IMR-90 (cell line): Measurements from ENCODE around the gene TWSG1. TPM values are rescaled to one million over a fixed set of nuclear protein-coding genes. Genes with fewer than 3 reads are reported as not detected.

Source experiments
- ATAC-seq: fragments of 200-7000 bp; cut with Tn5 transposase; 2 replicates; pipeline ENCODE4 v1.9.1; 2020; ENCODE audit warnings: low read depth, mild to moderate bottlenecking, moderate library complexity
- BruUV-seq: library from RNA; stranded (reverse); fragments of 400-500 nt; replicated peaks from 2 replicates; lab custom pipeline; 2021; lab: Mats Ljungman, UMichigan
- CTCF ChIA-PET: fragments of 300-600 bp; formaldehyde crosslinking; extraction: SDS; loops from one replicate; lab custom pipeline; 2021; ENCODE audit warnings: antibody characterized with exemption; lab: Yijun Ruan, JAX
- POLR2A ChIA-PET: fragments of 300-600 bp; sonication (Branson Sonifier 250); formaldehyde crosslinking; loops from one replicate; lab custom pipeline; 2022; ENCODE audit warnings: antibody characterized with exemption; ENCODE audit not compliant: unreplicated experiment; lab: Charles Lee
- DNase-seq: peaks from one replicate; pipeline ENCODE4 v3.0.0; 2013
- H2AFZ ChIP-seq: replicated peaks from 2 replicates; pipeline ENCODE3; 2013; ENCODE audit warnings: low read length, mild to moderate bottlenecking; ENCODE audit not compliant: poor library complexity
- H2AK5ac ChIP-seq: 2 replicates; pipeline ENCODE4 v1.6.1; 2013; ENCODE audit warnings: low read depth, low read length, inconsistent platforms
- H2AK9ac ChIP-seq: replicated peaks from 2 replicates; pipeline ENCODE3; 2013; ENCODE audit warnings: mild to moderate bottlenecking, low read depth, low read length, moderate library complexity; ENCODE audit not compliant: poor library complexity
- H2BK120ac ChIP-seq: 2 replicates; pipeline ENCODE4 v1.6.1; 2013; ENCODE audit warnings: low read depth, low read length, inconsistent platforms
- H2BK15ac ChIP-seq: 3 replicates; pipeline ENCODE4 v1.6.1; 2013; ENCODE audit warnings: low read depth, low read length, inconsistent platforms
- H2BK20ac ChIP-seq: 2 replicates; pipeline ENCODE4 v1.6.1; 2013; ENCODE audit warnings: low read depth, mild to moderate bottlenecking, inconsistent platforms, low read length, moderate library complexity
- H2BK5ac ChIP-seq: 2 replicates; pipeline ENCODE4 v1.6.1; 2013; ENCODE audit warnings: mild to moderate bottlenecking, low read depth, low read length, inconsistent platforms; ENCODE audit not compliant: poor library complexity, severe bottlenecking
- H3K14ac ChIP-seq: replicated peaks from 2 replicates; pipeline ENCODE4 v1.6.1; 2013; ENCODE audit warnings: low read depth, low read length, inconsistent platforms
- H3K18ac ChIP-seq: 2 replicates; pipeline ENCODE4 v1.6.1; 2013; ENCODE audit warnings: low read depth, low read length, control low read depth
- H3K23ac ChIP-seq: 2 replicates; pipeline ENCODE4 v1.6.1; 2013; ENCODE audit warnings: low read depth, low read length, inconsistent platforms
- H3K27ac ChIP-seq: 2 replicates; pipeline ENCODE4 v1.5.1; 2013; ENCODE audit warnings: mild to moderate bottlenecking, control low read depth, low read length; ENCODE audit not compliant: insufficient read depth
- H3K27me3 ChIP-seq: 2 replicates; pipeline ENCODE4 v1.6.1; 2013; ENCODE audit warnings: low read length; ENCODE audit not compliant: control insufficient read depth, insufficient read depth
- H3K36me3 ChIP-seq: 2 replicates; pipeline ENCODE4 v1.6.1; 2013; ENCODE audit warnings: low read length, mixed read lengths; ENCODE audit not compliant: control insufficient read depth, insufficient read depth
- H3K4ac ChIP-seq: 2 replicates; pipeline ENCODE4 v1.6.1; 2013; ENCODE audit warnings: low read depth, low read length, inconsistent platforms
- H3K4me1 ChIP-seq: 2 replicates; pipeline ENCODE4 v1.6.1; 2013; ENCODE audit warnings: low read length, mixed read lengths; ENCODE audit not compliant: control insufficient read depth, insufficient read depth
- H3K4me2 ChIP-seq: 2 replicates; pipeline ENCODE4 v1.6.1; 2013; ENCODE audit warnings: low read depth, mild to moderate bottlenecking, control low read depth, low read length, moderate library complexity
- H3K4me3 ChIP-seq: 2 replicates; pipeline ENCODE4 v1.5.1; 2013; ENCODE audit warnings: low read depth, mild to moderate bottlenecking, control low read depth, low read length, moderate library complexity; ENCODE audit not compliant: insufficient read depth
- H3K56ac ChIP-seq: 2 replicates; pipeline ENCODE4 v1.6.1; 2013; ENCODE audit warnings: low read length, inconsistent platforms; ENCODE audit not compliant: insufficient read depth; ENCODE audit errors: extremely low read depth
- H3K79me1 ChIP-seq, 2 experiments: 2 replicates each; pipeline ENCODE4 v1.6.1; 2013; ENCODE audit warnings: low read length in 2 of 2, inconsistent platforms in 1 of 2, low read depth in 1 of 2
- H3K9ac ChIP-seq: 2 replicates; pipeline ENCODE4 v1.6.1; 2013; ENCODE audit warnings: low read depth, low read length, control low read depth
- H3K9me1 ChIP-seq: 2 replicates; pipeline ENCODE4 v1.6.1; 2013; ENCODE audit warnings: low read length, inconsistent platforms; ENCODE audit not compliant: insufficient read depth
- H3K9me3 ChIP-seq: 2 replicates; pipeline ENCODE4 v1.6.1; 2013; ENCODE audit warnings: low read length; ENCODE audit not compliant: control insufficient read depth, insufficient read depth
- H4K20me1 ChIP-seq: 2 replicates; pipeline ENCODE4 v1.6.1; 2013; ENCODE audit warnings: low read length, inconsistent platforms; ENCODE audit not compliant: insufficient read depth
- H4K5ac ChIP-seq: 2 replicates; pipeline ENCODE4 v1.6.1; 2013; ENCODE audit warnings: mild to moderate bottlenecking, low read depth, low read length, control low read depth
- H4K8ac ChIP-seq, 2 experiments: 2 replicates each; pipeline ENCODE4 v1.6.1; 2013; ENCODE audit warnings: low read depth in 2 of 2, low read length in 2 of 2, control low read depth in 1 of 2, inconsistent platforms in 1 of 2
- H4K91ac ChIP-seq: 2 replicates; pipeline ENCODE4 v1.6.1; 2013; ENCODE audit warnings: low read depth, low read length, inconsistent platforms; ENCODE audit not compliant: insufficient read depth
- FOS ChIP-seq: fragments of 150-350 bp; IDR thresholded peaks from 2 replicates; pipeline ENCODE4 v1.6.1; 2016; ENCODE audit warnings: low read depth, low read length
- MAZ ChIP-seq: IDR thresholded peaks from 2 replicates; pipeline ENCODE4 v1.6.1; 2012; ENCODE audit warnings: low read depth, mild to moderate bottlenecking, low read length, improper control_type of control experiment, moderate library complexity, borderline replicate concordance
- RAD21 ChIP-seq: IDR thresholded peaks from 2 replicates; pipeline ENCODE4 v1.6.1; 2012; ENCODE audit warnings: low read length, improper control_type of control experiment
- RFX5 ChIP-seq: IDR thresholded peaks from 2 replicates; pipeline ENCODE4 v1.8.0; 2012; ENCODE audit warnings: low read depth, mild to moderate bottlenecking, low read length, moderate library complexity
- SMC3 ChIP-seq: fragments of 150-350 bp; IDR thresholded peaks from 2 replicates; pipeline ENCODE4 v1.6.1; 2016; ENCODE audit warnings: low read depth, mild to moderate bottlenecking, antibody characterized with exemption, low read length, moderate library complexity
- WGBS, 2 experiments: methylation state at CpG; one replicate each; pipeline versions ENCODE4 v1.1.5 to v1.1.7; 2013; ENCODE audit warnings: missing lambda C conversion rate in 2 of 2; ENCODE audit not compliant: insufficient read length in 1 of 2; ENCODE audit errors: extremely low coverage in 2 of 2; 5-methylcytosine and 5-hydroxymethylcytosine counted together
- dilution Hi-C: fragments of 300-500 bp; cut with HindIII; formaldehyde crosslinking; loops from one replicate; pipeline ENCODE4 v1.14.3; 2018; ENCODE audit warnings: low sequenced_read_pairs; ENCODE audit not compliant: unreplicated experiment
- in situ Hi-C: fragments of 300-500 bp; cut with MboI; formaldehyde crosslinking; loops from 3 replicates; pipeline ENCODE4 v1.14.3; 2019; ENCODE audit warnings: low sequenced_read_pairs, inconsistent platforms, mixed read lengths
- intact Hi-C: fragments of 100-400 bp; cut with micrococcal nuclease; formaldehyde crosslinking; loops from 2 replicates; pipeline ENCODE4 v1.10.0; 2022
- polyA plus RNA-seq, 3 experiments: library from polyadenylated mRNA; depleted of rRNA; stranded (reverse); fragments of >200 nt; gene quantifications; 2 replicates each; pipeline ENCODE4 v1.2.3, GENCODE V29; 2012; ENCODE audit warnings: low replicate concordance in 1 of 3
- total RNA-seq: library from RNA; depleted of rRNA; stranded (reverse); fragments of >200 nt; gene quantifications from 2 replicates; pipeline ENCODE4 v1.2.3, GENCODE V29; 2012
- TF ChIP-seq, protein P1 (sequence below): fragments of 150-350 bp; IDR thresholded peaks from 2 replicates; pipeline ENCODE4 v1.6.1; 2016; ENCODE audit warnings: low read depth, mild to moderate bottlenecking, low read length, moderate library complexity, borderline replicate concordance

TWSG1 gene
- total and polyA plus RNA-seq, 2 of the 4 experiments (the other 2 are of a cell fraction), result 80.4 to 115 TPM

DNA sequence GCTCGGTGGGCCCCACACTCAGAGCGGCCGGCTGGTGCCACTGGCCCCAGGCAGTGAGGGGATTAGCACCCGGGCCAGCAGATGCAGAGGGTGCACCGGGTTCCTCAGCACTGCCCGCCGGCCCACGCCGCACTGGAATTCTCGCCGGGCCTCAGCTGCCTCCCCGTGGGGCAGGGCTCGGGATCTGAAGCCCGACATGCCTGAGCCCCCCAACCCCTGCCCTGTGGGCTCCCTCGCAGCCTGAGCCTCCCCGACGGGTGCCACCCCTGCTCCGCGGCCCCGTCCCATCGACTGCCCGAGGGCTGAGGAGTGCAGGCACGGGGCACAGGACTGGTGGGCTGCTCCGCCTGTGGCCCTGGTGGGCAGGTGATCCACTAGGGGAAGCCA lies 37.6 kb upstream of the TWSG1 start (continued):
- TF ChIP-seq, protein P1, sequence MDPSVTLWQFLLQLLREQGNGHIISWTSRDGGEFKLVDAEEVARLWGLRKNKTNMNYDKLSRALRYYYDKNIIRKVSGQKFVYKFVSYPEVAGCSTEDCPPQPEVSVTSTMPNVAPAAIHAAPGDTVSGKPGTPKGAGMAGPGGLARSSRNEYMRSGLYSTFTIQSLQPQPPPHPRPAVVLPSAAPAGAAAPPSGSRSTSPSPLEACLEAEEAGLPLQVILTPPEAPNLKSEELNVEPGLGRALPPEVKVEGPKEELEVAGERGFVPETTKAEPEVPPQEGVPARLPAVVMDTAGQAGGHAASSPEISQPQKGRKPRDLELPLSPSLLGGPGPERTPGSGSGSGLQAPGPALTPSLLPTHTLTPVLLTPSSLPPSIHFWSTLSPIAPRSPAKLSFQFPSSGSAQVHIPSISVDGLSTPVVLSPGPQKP, result no peak
- TF ChIP-seq MAZ (no peak), FOS (no peak)

DNA sequence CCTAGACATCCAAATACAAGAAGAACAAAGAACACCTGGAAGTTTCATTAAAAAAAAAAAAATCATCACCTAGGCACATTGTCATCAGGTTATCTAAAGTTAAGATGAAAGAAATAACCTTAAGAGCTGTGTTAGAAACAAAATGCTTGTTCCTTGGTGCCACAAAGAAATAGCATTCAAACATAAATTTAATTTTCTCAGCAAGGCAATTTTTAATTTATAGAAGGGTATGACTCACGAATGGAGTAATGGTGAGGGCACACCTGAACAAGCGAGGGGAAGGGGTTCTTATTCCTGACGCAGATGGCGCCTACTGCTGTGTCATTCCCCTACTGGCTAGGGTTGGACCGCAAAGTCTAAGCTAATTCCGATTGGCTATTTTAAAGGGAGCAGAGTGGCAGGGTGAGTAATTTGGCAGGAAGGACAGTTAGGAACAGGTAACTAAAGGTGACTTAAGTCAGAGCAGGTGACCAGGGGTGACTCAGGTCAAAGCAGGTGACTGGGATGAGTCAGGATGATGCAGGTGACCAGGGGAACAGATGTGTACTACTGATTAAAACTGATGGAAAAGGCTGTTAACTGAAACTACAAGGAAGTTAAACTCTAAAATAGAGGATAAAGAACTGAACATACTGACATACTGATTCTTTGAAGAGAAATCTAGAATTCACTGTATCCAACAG lies 30.0 kb upstream of the TWSG1 start:
- no peak overlapping the region for H3K23ac ChIP-seq
- H4K20me1 ChIP-seq, result no peaks in the 10 kb centered on the region
- H2AK9ac ChIP-seq, result no peak overlapping the region
- H3K79me1 ChIP-seq, result no peaks in the 10 kb centered on the region
- BruUV-seq, result no TSS peak
- H3K56ac ChIP-seq, result no peak overlapping the region
- TF ChIP-seq SMC3 (no peak), RAD21 (no peak), RFX5 (no peak)
- H2AFZ ChIP-seq, result no peak overlapping the region
- CTCF ChIA-PET, result interaction anchor here (0.7 kb wide), 1 partner anchor 17 kb away, joined by 7 read pairs; no protein-coding TSS in a partner anchor
- ATAC-seq (no peak), DNase-seq (no peak)
- no peak overlapping the region for H4K91ac ChIP-seq
- H3K9ac ChIP-seq, result no peak overlapping the region
- no peaks in the 10 kb centered on the region for H3K4me1 ChIP-seq
- intact Hi-C loops (no loop called here), dilution Hi-C loops (no loop called here), in situ Hi-C loops (no loop called here)
- POLR2A ChIA-PET, result no interaction called here
- no peak overlapping the region for H3K4me2 ChIP-seq
- H2AK5ac ChIP-seq, result no peak overlapping the region
- H2BK120ac ChIP-seq, result no peak overlapping the region
- no peak overlapping the region for H2BK5ac ChIP-seq
- H2BK15ac ChIP-seq, result no peak overlapping the region
- WGBS, 2 experiments, result 98% methylated on average over 4 of the region's 6 CpGs; no CpG with 5 or more reads in 1 of the 2 experiments
- H4K8ac ChIP-seq, result no peak overlapping the region
- H3K27ac ChIP-seq, result no peak overlapping the region
- H3K4me3 ChIP-seq, result no peak overlapping the region
- H3K9me3 ChIP-seq, result peaks cover 8% of the 10 kb centered on the region
- H3K9me1 ChIP-seq, result 0 out of 2 replicates have a peak, but pooled peaks cover 2% of the 10 kb centered on the region
- H2BK20ac ChIP-seq, result no peak overlapping the region
- no peaks in the 10 kb centered on the region for H3K27me3 ChIP-seq
- no peak overlapping the region for H3K18ac ChIP-seq
- H3K14ac ChIP-seq, result no peak overlapping the region
- H3K4ac ChIP-seq, result no peak overlapping the region
- no peak overlapping the region for H4K5ac ChIP-seq
- H3K36me3 ChIP-seq, result no peaks in the 10 kb centered on the region
